GM18907 (cell line): ENCODE results near the gene HSF2BP.
"Not testable (repeated sequence)": the region's sequence is repeated elsewhere in the genome, so short reads cannot be mapped to it uniquely, and the experiment has no call there.

ENCODE experiments used
- ATAC-seq: cut with Tn5 transposase; IDR thresholded peaks from one replicate; pipeline ENCODE4 v1.9.1; 2021; ENCODE audit warnings: mild to moderate bottlenecking, moderate library complexity; ENCODE audit not compliant: unreplicated experiment

Gene HSF2BP

DNA sequence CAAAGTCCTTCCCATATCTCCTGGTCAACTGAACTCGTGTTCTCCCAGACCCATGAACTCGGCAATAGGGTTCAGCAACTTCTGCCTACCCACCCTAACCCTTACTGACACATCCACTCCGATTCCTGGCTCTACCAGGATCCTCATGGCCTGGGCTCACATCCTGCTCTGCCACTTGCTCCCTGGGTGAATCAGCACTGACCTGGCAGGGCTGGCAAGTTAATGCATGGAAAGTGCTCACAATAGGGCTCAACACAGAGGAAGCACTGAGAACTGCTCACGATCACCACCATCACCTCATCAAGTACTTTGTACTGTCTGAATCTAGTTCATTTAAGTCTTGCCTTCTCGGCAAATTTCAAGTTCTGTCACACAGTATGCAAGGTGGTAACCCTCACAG, 96.8 kb downstream of the HSF2BP start:
- ATAC-seq = not testable (repeated sequence)

DNA sequence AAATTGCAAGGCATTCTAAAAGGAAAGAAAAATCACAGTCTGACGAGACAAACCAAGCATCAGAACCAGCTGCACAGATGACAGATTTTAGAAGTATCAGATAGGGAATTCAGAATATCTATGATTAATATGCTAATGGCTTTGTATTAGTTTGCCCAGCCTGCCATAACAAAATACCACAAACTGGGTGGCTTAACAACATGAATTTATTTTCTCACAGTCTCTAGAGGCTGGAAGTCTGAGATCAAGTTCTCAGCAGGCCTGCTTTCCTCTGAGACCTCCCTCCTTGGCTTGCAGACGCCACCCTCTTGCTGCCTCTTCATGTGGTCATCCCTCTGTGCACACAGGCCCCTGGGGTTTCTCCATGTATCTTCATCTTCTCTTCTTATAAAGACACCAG, 118.7 kb downstream of the HSF2BP start:
- not testable (repeated sequence) for ATAC-seq

DNA sequence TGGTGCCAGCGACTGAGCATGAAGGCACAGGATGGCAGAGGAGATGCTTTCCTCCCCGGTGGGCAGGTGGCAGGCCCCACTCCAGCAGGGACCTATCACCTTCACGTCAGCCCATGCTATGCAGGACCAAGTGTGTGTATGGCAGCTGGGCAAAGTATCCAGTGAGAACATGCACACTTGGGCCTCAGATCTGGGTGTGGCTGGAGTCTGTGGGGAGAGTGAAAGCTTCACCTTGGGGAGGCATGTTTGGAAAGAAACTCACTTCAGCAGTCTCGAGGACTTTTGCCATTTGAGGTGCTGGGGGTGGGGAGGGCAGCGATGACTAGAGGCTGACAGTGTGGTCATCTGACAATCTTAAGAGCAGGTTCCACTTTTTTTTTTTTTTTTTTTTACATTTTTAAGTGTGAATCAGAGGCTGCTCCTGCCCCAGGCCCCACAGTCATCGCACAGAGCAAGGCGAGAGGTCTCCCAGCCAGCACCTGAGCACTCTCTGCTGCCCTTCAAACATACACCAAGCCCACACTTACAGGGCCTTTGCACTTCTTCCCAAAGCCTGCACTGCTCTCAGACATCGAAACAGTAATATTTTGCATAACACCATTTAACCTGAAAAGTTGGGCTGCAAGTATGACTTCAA, 136.7 kb downstream of the HSF2BP start:
- ATAC-seq = not testable (repeated sequence)

DNA sequence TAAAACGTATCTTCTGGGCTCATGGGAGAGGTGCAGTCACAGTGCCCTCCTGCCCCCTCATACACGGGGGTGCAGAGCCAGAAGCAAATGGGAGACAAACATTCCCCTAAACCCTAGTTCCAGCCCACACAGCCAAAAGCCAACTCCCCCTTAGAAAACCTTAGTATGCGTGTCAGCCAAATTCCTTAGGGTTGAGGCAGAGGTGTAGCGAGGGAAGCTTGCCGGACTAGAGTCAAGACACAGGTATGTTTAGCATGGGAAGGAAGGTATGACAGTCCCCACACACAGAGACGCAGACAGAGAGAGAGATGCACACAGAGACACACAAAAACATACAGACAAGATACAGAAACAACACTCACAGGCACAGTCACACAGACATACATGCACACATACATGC, 141.6 kb downstream of the HSF2BP start:
- not testable (repeated sequence) for ATAC-seq

DNA sequence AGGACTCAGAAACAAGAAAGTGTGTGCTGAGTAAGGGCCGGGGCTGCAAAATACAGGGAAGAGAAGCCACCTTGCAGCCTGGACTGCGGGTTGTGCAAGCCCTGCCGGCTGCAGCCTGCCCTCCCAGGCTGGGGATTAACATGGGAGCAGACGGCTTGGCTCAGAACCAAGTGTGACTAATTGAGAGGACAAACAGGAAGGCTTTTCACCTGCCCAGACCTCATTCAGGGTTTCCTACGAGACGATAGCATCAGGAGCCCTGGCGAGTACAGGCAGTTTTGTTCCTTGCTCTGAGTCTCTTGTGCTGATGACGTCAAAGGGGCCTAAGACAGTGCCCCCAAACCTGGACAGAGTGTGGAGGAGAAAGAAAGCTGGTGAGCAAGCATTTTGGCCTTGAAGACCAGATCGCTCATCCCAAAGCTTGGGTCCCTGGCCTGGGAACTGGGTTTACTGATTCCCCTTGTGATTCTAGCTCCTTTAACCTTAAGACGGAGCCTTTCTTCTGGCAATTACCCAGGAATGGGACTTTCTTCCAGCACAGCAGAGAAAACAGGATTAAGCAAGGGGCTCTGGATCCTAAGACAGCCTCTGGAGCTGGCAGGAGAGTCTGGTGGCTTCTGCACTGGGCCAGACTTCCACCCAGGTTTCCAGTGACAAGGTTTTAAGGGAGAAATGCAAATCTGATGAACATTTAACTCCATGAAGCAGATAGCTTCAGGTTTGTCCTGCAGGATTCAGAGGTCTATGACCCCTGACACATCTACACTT, 142.2 kb downstream of the HSF2BP start:
- not testable (repeated sequence) for ATAC-seq

DNA sequence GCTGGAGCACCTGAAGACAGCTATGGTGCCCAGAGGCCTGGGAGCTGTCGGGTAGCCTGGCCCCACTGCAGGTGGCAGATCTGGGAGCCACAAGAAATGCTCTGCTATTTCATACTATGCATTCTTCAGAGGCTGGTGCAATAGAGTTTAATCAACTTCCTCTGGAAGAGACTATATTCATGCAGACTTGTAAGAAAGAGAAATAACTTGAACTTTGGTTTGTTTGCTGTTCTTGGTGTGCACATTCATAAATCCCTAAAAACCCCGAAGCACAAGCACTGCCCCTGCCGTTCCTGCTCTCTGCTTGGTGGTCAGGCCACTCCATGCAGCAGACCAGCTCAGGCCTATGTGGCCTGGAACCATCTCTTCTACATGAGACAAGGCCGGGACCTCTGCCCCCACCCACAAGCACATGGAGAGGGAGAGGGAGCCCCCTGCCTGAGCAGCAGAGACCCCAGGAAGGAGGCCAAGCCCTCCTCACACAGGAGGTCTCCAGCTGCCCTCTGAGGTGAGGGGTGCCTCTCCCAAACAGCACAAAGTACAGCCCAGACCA, 142.9 kb downstream of the HSF2BP start:
- not testable (repeated sequence) for ATAC-seq

DNA sequence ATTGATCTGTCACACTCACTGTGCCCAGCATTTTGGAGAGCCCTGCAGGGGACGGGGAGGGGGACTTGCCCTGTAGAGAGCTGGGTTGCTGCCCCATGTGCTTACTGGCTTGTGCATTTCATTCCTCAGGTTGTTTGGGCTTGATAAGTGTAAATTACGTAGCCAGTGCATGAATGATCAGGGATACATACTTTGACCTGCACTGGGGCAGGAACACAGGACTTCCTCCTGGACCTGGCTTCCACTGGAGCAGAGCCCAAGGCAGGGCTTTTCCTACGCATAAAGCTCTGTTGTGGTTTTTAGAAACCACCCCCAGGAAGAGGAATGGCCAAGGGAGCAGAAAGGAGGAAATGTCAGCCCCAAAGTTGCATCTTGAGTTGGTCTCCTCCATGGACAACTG, 144.5 kb downstream of the HSF2BP start:
- ATAC-seq = not testable (repeated sequence)

DNA sequence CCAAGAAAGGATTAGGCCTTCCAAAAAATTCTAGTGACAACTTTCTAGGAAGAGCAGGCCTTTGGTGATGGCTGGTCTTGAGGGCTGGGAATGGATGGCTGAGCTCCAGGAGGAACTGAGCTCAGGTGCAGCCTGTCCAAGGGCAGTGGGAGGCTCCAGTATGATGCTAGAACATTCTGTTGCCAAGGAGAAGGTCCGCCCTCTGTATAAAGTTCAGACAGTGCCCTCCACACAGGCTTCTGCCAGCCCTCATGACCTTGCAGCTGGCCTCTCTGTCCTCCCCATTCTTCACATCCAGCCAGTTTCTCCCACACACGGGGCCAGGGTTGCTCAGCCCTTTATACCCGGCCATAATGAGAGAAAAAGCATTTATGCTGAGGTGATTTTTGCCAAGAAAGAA, 146.3 kb downstream of the HSF2BP start:
- ATAC-seq = not testable (repeated sequence)

DNA sequence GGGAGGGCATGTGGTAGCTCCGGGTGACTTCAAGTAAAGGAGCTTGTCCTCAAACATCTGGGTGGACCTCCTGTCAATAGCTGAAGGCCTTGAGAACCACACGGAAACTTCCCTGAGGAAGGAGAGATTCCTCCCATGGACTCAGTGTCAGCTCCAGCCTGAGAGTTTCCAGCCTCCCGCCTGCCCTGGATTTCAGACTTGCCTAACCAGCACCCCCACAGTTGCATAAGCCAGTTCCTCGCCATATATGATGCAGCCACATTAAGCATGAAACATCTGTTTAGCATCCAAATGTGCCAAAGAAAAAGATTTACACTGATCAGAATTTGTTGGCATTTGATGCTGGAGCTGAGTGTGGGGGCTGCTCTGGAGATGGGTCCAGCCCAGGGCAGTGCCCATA, 148.1 kb downstream of the HSF2BP start:
- ATAC-seq = not testable (repeated sequence)

DNA sequence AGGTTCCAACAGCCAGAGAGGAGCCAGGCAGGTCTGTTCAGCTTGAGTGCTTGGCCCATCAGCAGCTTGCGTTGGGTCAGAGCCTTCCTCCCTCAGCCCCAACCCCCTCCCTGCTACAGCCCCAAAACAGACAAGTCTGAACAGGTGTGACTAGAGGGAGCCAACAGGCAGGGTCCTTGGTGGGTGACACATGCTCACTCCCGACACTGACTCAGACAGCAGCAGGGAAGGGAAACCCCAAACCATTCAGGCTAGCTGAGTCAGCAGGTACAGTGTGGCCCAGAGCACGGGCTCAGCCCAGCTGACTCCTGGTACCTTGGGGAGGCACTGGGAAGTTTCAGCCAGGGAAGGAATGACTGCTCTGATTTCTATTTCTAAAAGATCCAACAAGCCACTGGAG, 148.6 kb downstream of the HSF2BP start:
- not testable (repeated sequence) for ATAC-seq

DNA sequence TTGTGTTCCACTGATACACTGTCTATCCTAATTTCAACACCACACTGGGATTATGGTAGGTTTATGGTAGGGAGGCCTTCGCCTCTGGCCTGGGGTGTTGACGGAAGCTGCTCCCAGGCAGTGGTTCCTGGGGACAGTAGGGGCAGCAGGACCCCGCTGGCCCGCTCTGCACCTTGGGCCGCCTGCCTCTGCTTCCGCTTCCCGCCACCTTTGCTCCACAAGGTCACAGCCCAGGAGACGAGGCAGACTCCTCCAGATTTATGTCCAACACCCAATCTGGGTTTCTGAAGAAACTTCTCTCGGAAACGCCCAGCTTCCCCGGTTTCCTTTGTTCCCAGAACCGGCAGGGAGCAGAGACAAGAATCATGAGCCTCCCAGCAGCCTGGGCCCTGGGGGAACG, 155.4 kb downstream of the HSF2BP start:
- not testable (repeated sequence) for ATAC-seq

DNA sequence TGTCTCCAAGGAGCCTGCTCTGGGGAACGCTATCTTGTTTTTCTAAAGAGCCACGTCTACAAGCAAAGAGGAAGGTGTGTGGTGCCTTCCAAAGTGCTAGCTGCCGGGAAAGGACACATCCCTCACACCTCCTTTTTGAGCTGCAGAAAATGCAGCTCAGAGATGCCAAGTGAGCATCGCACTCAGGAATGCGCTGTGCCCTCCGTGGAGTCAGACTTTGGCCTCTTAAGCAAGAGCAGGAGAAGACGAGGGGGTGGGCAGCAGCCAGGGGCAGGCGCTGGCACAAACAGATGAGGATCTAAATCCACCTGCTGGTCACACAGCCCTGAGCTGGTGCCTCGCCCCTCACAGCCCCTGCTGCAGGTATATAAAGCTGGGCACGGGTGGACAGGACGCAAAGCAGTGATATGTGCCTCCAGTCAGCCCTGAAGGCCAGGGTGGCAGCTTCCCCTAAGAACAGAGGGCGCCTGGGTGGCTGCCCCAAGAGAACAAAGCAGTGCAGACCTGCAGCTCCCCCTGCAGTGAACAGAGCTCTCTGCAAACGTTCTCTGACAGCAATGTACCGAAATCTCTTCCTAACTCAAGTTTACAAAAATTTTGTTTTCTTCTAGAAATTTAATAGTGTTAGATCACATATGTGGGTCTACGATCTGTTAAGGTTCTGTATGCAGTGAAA, 156.1 kb downstream of the HSF2BP start:
- ATAC-seq = not testable (repeated sequence)

DNA sequence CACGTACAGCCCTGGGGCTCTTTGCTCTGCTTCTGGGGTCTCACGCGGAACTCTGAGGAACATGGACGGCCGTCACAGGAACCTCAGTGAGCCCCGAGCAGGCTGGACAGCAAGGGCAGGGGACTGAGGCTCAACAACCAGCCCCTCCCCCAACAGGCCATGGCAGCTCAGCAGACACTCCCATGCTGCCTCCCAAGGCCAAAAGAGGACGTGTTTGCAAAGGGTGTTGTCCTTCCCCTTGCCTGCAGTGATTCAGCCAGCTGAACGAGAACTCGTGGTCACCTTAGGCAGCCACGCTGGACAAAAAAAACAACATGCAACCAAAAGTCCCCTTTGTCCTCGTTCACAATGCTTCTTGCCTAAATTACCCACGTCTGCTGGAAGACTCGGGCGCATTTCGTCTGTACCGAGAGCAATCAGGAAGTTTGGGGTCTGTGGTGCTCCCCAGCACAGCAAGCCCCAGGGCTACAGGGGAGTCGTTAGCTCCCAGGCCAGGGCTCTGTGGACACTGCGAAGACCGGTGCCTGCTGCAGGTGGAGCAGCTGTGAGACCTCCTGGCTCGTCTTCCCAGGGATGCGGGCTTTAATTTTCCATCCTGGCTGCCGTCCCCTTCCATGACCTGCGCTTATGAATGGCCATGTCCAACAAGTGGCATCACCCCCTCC, 156.7 kb downstream of the HSF2BP start:
- not testable (repeated sequence) for ATAC-seq

DNA sequence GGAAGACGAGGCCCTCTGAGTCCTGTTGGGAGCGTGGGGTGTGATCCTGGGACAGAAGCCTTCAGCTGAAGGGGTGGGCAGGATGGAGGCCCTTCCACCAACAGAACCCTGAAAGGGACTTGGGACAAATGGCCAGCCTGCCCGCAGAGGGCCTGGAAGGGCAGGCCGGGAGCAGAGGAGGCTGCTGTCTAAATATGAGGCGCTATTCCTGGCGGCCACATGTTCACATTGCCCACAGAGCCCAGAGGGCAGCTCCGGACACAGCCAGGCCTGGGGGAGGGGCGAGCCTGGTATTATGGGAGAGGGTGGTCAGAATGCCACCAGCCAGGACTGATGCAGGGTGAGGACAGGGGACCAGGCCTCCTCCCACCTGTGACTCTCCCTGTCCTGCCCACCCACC, 160.4 kb downstream of the HSF2BP start:
- ATAC-seq = not testable (repeated sequence)

DNA sequence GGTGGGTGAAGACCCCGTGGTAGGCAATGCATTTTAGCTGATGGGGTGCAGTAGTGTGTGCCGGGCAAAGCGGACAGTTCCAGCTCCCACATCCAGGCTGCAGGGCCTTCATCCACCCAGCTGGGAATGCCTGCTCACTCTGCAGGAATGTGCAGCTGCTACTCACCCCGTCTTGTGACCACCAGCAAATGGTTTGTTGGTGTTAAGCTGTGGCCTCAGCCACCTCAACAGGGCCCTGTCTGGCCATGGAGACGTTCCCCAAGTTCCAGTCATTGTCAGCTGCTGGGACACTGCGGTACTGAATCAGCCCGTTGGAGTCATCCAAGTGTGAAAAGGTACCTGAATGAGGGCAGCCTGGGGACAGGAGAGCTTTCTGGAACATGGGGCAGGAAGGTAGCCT, 161.2 kb downstream of the HSF2BP start:
- not testable (repeated sequence) for ATAC-seq

DNA sequence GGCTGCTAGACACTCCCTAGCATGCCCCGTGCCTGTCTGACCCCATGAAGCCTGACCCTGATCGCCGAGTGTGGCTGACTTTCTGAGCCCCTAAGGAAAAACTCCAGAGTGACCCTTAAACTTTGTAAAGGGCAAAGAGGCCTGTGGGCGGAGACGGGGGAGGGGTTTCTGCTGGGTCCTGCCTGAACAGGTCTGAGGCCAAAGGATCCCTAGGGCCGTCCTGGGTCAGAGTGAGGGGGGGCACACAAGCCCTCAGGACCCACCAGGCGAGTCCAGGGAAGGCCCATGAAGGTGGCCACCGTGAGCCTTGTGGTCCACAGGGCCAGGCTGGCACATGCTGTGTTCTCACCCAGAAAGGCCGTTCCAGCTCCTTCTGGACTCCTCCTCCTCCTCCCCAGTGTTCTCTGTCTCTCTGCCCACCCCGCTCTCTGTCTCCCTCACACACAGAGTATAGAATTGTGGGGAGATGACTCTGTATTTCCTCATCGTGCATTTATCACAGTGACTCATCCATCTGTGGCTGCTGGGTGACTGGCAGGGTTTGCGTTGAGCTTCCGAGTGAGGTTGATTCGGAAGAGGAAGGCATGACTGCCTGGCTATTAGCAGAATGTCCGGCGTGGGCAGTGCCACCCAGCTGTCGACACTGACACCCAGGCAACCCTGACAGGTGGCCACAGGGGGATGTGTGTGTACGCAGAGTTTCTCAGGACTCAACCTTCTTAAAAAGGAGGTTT, 164.8 kb downstream of the HSF2BP start:
- ATAC-seq = not testable (repeated sequence)

DNA sequence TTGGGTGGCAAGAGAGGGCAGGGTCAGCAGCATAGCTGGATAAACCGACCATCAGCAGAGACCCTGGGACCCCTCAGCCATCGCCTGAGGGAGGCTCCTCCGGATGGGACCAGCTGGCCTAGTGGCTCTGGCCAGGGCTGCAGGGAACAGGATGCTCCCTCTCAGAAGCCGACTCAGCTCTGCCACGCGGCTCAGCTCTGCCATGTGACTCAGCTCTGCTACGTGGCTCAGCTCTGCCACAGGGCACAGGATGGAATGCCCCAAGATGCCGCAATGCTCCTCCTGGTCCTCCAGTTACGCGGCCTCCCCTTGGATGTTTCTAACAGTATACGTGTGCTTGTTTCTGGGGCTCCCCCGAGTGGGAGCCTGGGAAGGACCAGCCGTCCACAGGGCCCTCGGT, 165.8 kb downstream of the HSF2BP start:
- not testable (repeated sequence) for ATAC-seq

DNA sequence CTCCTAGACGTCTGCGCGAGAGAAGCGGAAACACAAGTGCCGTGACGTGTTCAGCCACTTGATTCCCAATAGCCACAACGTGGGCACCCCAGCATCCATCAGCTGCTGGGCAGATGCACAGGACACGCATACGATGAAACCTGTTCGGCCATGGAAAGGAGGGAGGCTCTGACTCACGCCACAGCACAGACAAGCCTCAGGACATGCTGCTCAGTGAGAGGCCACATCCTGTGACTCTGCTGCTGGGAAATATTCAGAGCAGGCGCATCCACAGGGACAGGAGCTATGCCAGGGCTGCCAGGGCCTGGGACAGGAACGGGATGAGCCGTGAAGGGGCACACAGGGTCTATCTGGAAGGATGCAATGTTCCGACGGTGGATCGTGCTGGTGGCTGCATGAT, 171.1 kb downstream of the HSF2BP start:
- ATAC-seq = not testable (repeated sequence)

DNA sequence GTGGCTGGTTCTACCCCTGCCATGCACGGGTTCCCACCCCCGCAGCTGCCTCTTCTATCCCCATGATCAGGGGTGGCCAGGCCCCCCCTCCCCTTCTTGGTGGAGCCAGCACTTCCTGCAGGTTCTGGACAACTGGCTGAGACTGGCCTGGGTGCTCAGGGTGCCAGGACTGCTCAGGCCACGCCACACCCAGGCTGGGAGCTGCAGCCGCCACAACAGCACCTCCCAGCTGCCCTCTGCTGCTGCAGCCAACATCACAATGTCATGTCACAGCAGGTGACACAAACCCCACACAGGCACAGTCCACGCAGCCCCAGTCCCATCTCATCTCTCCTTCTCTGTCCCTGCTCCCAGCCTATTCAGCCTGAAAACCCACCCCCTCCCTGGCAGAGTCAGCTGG, 173.2 kb downstream of the HSF2BP start:
- not testable (repeated sequence) for ATAC-seq

DNA sequence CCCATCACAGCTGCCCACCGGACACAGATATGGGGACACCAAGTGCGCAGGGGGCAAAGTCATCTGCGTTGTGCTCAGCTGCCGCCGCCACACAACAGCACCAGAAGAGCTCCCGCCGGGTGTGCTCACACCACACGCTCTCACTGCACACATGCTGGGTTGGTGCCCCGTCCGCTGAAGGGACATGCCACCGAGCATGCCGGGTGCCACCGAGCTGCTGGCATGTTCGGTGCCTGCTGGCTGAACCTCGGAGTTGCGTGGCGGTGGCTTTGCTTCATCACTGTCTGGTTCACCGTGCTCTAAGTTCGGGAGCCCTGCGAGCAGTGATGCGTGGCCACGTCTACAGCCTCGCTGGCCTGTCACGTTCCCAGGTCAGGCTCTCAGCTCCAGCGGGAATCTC, 174.3 kb downstream of the HSF2BP start:
- ATAC-seq = not testable (repeated sequence)
